Measurements from ENCODE around the gene NFYC.

The NFYC gene

DNA sequence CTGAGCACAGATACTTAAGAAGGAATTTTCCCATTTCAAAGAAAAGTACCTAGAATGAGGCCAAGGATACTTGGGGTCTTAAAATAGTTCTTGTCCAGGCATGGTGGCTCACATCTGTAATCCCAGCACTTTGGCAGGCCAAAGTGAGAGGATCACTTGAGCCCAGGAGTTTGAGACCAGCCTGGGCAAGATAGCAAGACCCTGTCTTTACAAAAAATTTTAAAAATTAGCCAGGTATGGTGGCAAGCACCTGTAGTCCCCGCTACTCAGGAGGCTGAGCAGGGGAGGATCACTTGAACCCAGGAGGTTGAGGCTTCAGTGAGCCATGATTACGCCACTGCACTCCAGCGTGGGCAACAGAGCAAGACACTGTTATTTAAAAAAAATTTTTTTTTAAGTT, 29.0 kb downstream of the NFYC start:
- no peak overlapping the region for H3K27ac ChIP-seq (ENCODE audit: extremely low read depth, low read depth, low read length)
- no peaks in the 10 kb centered on the region for H3K9me3 ChIP-seq (ENCODE audit: control insufficient read depth, insufficient read depth, low read depth, low read length)
- peak; percentile 91 for TF ChIP-seq ZNF121 (tag by site-specific recombination; IDR thresholded peaks at IDR 0.05)
- TF ChIP-seq, protein P1, sequence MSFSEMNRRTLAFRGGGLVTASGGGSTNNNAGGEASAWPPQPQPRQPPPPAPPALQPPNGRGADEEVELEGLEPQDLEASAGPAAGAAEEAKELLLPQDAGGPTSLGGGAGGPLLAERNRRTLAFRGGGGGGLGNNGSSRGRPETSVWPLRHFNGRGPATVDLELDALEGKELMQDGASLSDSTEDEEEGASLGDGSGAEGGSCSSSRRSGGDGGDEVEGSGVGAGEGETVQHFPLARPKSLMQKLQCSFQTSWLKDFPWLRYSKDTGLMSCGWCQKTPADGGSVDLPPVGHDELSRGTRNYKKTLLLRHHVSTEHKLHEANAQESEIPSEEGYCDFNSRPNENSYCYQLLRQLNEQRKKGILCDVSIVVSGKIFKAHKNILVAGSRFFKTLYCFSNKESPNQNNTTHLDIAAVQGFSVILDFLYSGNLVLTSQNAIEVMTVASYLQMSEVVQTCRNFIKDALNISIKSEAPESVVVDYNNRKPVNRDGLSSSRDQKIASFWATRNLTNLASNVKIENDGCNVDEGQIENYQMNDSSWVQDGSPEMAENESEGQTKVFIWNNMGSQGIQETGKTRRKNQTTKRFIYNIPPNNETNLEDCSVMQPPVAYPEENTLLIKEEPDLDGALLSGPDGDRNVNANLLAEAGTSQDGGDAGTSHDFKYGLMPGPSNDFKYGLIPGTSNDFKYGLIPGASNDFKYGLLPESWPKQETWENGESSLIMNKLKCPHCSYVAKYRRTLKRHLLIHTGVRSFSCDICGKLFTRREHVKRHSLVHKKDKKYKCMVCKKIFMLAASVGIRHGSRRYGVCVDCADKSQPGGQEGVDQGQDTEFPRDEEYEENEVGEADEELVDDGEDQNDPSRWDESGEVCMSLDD (tag by site-specific recombination; IDR thresholded peaks at IDR 0.05) = no peak
- H3K36me3 ChIP-seq (ENCODE audit: control insufficient read depth in 2 of 2, insufficient read depth in 1 of 2, low read length in 2 of 2) = no peaks in the 10 kb centered on the region
- CTCF ChIA-PET = interaction anchor here (1.0 kb wide), 1 partner anchor 9 kb away, joined by 4 read pairs; no protein-coding TSS in a partner anchor
- POLR2A ChIA-PET = interaction anchor here (1.6 to 2.6 kb wide), 2 partner anchors 18 to 29 kb away, joined by 3 to 9 read pairs; partner anchors contain the start of gene NFYC
- H3K4me3 ChIP-seq (ENCODE audit: low read depth, low read length) = no peak overlapping the region
- H3K4me1 ChIP-seq (ENCODE audit: control insufficient read depth, insufficient read depth, low read length) = peaks cover 13% of the 10 kb centered on the region; the same call in 1 of the 2 replicates

DNA sequence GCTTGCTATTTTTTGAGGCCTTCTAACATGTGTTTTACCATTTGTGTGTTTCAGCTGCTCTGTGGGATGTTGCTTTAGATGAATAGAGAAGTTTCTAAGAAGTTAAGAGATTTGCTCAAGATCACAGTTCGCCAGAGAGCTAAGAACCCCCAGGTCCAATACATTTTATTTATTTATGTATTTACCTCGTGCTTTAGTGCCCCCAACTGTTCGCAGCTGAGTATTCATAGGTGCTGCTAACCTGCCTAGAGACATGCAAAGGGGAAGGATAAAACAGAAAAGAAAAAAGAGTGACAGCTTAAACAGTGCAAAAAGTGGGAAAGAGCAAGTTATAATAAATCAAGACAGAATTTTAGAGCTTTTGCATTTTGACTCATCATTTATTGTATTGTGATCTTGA, 31.1 kb downstream of the NFYC start:
- Histone ChIP-seq H3K4me3 (ENCODE audit: low read depth, low read length) (no peak overlapping the region), H3K9me3 (ENCODE audit: control insufficient read depth, insufficient read depth, low read depth, low read length) (no peaks in the 10 kb centered on the region), H3K27ac (ENCODE audit: extremely low read depth, low read depth, low read length) (no peak overlapping the region; the same call in 1 of the 2 replicates), H3K4me1 (ENCODE audit: control insufficient read depth, insufficient read depth, low read length) (peaks cover 13% of the 10 kb centered on the region; the same call in 1 of the 2 replicates), H3K36me3 (ENCODE audit: control insufficient read depth in 2 of 2, insufficient read depth in 1 of 2, low read length in 2 of 2) (no peaks in the 10 kb centered on the region)
- CTCF ChIA-PET = interaction anchor here (0.7 to 1.8 kb wide), 3 partner anchors 10 to 127 kb away, joined by 3 to 7 read pairs (median 3); no protein-coding TSS in a partner anchor
- POLR2A ChIA-PET = interaction anchor here (1.2 to 2.6 kb wide), 2 partner anchors 11 to 31 kb away, joined by 5 to 9 read pairs; partner anchors contain the start of gene NFYC
- TF ChIP-seq SCRT2 (tag by site-specific recombination; IDR thresholded peaks at IDR 0.05) = no peak
- TF ChIP-seq YY1 (tag by site-specific recombination; IDR thresholded peaks at IDR 0.05) = no peak
- TF ChIP-seq, protein P2, sequence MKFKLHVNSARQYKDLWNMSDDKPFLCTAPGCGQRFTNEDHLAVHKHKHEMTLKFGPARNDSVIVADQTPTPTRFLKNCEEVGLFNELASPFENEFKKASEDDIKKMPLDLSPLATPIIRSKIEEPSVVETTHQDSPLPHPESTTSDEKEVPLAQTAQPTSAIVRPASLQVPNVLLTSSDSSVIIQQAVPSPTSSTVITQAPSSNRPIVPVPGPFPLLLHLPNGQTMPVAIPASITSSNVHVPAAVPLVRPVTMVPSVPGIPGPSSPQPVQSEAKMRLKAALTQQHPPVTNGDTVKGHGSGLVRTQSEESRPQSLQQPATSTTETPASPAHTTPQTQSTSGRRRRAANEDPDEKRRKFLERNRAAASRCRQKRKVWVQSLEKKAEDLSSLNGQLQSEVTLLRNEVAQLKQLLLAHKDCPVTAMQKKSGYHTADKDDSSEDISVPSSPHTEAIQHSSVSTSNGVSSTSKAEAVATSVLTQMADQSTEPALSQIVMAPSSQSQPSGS (tag by site-specific recombination; IDR thresholded peaks at IDR 0.05; ENCODE audit: low read depth) = no peak
- no peak for TF ChIP-seq SALL2 (tag by site-specific recombination; IDR thresholded peaks at IDR 0.05; ENCODE audit: borderline replicate concordance)
- TF ChIP-seq, protein P3, sequence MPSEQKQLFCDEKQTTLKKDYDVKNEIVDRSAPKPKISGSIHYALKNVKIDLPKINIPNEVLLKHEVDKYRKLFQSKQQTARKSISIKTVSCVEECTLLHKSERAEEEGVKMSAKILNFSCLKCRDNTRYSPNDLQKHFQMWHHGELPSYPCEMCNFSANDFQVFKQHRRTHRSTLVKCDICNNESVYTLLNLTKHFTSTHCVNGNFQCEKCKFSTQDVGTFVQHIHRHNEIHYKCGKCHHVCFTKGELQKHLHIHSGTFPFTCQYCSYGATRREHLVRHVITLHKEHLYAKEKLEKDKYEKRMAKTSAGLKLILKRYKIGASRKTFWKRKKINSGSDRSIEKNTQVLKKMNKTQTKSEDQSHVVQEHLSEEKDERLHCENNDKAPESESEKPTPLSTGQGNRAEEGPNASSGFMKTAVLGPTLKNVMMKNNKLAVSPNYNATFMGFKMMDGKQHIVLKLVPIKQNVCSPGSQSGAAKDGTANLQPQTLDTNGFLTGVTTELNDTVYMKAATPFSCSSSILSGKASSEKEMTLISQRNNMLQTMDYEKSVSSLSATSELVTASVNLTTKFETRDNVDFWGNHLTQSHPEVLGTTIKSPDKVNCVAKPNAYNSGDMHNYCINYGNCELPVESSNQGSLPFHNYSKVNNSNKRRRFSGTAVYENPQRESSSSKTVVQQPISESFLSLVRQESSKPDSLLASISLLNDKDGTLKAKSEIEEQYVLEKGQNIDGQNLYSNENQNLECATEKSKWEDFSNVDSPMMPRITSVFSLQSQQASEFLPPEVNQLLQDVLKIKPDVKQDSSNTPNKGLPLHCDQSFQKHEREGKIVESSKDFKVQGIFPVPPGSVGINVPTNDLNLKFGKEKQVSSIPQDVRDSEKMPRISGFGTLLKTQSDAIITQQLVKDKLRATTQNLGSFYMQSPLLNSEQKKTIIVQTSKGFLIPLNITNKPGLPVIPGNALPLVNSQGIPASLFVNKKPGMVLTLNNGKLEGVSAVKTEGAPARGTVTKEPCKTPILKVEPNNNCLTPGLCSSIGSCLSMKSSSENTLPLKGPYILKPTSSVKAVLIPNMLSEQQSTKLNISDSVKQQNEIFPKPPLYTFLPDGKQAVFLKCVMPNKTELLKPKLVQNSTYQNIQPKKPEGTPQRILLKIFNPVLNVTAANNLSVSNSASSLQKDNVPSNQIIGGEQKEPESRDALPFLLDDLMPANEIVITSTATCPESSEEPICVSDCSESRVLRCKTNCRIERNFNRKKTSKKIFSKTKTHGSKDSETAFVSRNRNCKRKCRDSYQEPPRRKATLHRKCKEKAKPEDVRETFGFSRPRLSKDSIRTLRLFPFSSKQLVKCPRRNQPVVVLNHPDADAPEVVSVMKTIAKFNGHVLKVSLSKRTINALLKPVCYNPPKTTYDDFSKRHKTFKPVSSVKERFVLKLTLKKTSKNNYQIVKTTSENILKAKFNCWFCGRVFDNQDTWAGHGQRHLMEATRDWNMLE (tag by site-specific recombination; conservative IDR thresholded peaks at IDR 0.05; ENCODE audit: low read depth) = no peak
- TF ChIP-seq ZNF654 (tag by site-specific recombination; IDR thresholded peaks at IDR 0.05; ENCODE audit: low read depth) = 0 out of 2 replicates have a peak, but pooled peaks have one; percentile 14
- TF ChIP-seq GFI1B (tag by site-specific recombination; IDR thresholded peaks at IDR 0.05) = no peak
- TF ChIP-seq ZNF514 (tag by site-specific recombination; IDR thresholded peaks at IDR 0.05) = no peak
- TF ChIP-seq, protein P4, sequence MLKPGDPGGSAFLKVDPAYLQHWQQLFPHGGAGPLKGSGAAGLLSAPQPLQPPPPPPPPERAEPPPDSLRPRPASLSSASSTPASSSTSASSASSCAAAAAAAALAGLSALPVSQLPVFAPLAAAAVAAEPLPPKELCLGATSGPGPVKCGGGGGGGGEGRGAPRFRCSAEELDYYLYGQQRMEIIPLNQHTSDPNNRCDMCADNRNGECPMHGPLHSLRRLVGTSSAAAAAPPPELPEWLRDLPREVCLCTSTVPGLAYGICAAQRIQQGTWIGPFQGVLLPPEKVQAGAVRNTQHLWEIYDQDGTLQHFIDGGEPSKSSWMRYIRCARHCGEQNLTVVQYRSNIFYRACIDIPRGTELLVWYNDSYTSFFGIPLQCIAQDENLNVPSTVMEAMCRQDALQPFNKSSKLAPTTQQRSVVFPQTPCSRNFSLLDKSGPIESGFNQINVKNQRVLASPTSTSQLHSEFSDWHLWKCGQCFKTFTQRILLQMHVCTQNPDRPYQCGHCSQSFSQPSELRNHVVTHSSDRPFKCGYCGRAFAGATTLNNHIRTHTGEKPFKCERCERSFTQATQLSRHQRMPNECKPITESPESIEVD (tag by site-specific recombination; IDR thresholded peaks at IDR 0.05) = peak; percentile 16; the same call in 1 of the 2 replicates
- no peak for TF ChIP-seq ZNF354C (tag by site-specific recombination; IDR thresholded peaks at IDR 0.05; ENCODE audit: borderline replicate concordance, low read depth)
- no peak for TF ChIP-seq KLF8 (tag by site-specific recombination; IDR thresholded peaks at IDR 0.05)

All from HEK293 (cell line).